ENCODE results near the gene PIAS3.
A peak's percentile ranks its signal among the peaks of the same experiment; 100 is the strongest.

The PIAS3 gene

GRCh38 chr1:145895471-145895870, 36.6 kb upstream of the PIAS3 start:
- DNase-seq (ENCODE audit: low read depth), result no peak
- no peak for TF ChIP-seq CTCF (IDR thresholded peaks at IDR 0.05; ENCODE audit: control insufficient read depth, insufficient read depth, low read depth, low read length, missing control alignments)
- no peak overlapping the region for H3K4me3 ChIP-seq (ENCODE audit: control insufficient read depth, low read depth, low read length)

DNA sequence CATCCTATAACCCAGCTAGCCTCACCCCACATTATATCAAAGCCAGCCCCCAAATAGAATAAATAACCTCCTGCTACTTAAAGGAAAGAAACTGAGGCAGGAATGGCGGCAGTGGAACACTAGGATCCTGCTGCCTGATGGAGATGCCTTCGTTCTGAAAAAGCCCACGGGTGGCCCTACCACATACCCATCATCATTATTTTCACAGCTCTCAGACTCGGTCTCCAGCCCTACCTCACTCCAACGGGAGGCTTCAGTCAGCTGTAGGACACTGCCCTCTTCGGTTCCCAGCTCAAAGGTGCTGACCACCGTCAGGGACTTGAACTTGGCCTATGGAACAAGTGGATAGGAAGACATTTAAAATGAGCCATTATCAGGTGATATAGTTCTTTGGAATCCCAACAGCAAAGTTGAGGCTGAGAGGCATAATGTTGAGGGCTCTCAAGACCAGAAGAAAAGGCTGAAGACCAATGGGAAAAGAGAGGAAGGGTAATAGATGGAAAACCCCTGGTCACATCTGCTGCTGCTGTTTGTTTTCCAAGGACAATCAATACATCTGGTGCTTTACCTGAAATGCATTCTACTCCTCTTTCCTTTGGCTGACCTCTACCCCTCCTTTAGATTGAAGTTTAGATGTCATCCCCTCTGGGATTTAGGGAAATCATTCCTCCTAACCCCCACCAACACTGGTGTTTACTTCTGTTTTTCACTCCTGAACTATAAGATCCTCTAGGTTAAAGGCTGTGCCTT, 34.6 kb upstream of the PIAS3 start:
- no peak for TF ChIP-seq CTCF (IDR thresholded peaks at IDR 0.05; ENCODE audit: control insufficient read depth, insufficient read depth, low read depth, low read length, missing control alignments)
- DNase-seq (ENCODE audit: low read depth), result no peak
- H3K4me3 ChIP-seq (ENCODE audit: control insufficient read depth, low read depth, low read length), result no peak overlapping the region

DNA sequence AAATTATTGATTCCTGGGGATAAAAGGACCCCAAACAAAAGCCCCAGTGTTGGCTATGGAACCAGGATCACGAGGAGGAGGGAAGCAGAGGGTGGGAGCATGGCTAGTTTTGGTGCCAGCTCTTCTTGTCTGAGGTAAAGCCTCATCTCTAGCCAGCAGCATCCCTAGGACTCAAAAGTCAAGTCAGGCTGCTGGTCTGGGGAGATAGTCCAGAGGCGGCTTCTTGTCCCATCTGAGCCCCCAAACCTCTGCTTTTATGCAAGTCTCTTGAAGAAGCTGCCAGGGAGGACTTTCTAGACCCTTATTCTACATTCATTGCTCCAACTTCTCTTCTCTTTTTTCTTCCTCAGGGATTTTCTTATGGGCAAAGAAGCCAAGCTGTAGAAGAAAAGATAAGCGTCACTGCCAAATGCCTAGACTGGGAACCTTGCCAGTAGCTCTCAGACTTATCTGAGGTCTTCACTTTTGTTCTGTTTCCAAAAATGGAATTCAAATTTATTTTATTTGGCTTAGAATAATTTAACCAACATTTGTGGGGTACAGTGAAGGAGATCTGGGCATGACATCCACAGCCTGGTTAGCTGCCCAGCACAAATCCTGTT, 33.7 kb upstream of the PIAS3 start:
- H3K4me3 ChIP-seq (ENCODE audit: control insufficient read depth, low read depth, low read length), result no peak overlapping the region
- DNase-seq (ENCODE audit: low read depth), result no peak
- no peak for TF ChIP-seq CTCF (IDR thresholded peaks at IDR 0.05; ENCODE audit: control insufficient read depth, insufficient read depth, low read depth, low read length, missing control alignments)

DNA sequence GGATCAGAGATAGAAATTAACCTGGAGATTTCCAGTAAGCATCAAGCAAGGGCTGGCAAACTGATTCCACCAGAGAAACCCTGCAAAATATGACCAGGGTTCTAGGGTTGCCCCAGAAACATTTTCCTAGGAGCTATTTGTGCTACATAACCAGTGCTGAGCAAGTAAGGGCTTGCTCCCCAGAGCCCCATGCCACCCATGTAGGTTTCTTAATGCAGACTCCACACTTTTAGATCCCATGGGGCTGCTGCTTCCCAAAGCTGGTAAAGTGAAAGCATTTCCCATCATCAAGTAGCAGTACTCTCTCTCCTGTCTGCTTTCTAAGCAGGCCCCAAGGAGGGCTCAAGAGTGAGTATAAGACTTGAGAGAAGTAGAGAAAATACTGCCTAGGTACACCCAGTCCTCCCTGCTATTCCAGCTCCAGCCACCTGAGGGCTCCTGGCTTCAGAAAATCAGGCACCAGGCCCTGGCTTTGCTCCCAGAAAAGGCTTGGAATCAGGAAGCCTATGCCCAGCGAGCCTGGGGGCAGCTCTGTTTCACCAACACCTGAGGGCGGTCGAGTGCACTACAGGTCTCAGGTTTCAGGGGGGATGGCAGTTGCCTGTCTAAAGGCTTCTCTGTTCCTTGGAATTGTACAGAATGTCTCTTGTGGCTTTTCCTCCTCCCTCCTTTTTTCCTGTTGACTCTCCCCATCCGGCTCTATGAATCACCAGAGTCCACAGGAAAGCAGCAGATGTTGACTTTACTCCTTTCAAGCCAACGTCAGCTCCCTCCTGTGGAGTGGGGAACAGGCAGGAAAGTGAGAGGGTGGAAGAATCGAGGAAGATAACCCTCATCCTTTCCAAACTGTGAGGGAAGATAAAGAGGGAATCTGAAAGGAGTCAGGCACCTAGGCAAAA, 33.0 kb upstream of the PIAS3 start:
- peak; percentile 91 for TF ChIP-seq CTCF (IDR thresholded peaks at IDR 0.05; ENCODE audit: control insufficient read depth, insufficient read depth, low read depth, low read length, missing control alignments)
- DNase-seq (ENCODE audit: low read depth), result peak; percentile 94
- H3K4me3 ChIP-seq (ENCODE audit: control insufficient read depth, low read depth, low read length), result no peak overlapping the region

DNA sequence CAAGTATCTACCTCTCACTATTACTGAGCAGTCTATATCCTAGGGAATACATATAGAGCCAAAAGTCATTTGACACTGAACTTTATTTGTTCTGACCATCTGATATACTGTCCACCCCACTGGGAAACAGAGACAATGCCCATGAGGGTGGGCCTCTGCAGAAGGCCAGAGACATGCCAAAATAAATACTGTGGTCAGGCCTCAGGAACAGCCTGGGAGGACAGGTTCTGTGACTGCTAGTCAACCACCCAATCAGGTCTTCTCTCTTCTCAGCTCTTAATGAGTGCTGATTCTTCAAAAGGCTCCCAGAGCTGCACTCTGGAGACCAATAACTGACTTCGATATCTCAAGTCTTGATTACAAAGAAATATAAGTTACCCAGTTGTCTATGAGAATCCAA, 32.3 kb upstream of the PIAS3 start:
- no peak for TF ChIP-seq CTCF (IDR thresholded peaks at IDR 0.05; ENCODE audit: control insufficient read depth, insufficient read depth, low read depth, low read length, missing control alignments)
- no peak for DNase-seq (ENCODE audit: low read depth)
- H3K4me3 ChIP-seq (ENCODE audit: control insufficient read depth, low read depth, low read length), result no peak overlapping the region

GRCh38 chr1:145889722-145890121, 30.8 kb upstream of the PIAS3 start:
- no peak overlapping the region for H3K4me3 ChIP-seq (ENCODE audit: control insufficient read depth, low read depth, low read length)
- no peak for TF ChIP-seq CTCF (IDR thresholded peaks at IDR 0.05; ENCODE audit: control insufficient read depth, insufficient read depth, low read depth, low read length, missing control alignments)
- no peak for DNase-seq (ENCODE audit: low read depth)

Data from AG09309 (cell line).